HCT116 (cell line): ENCODE measurements around the gene LMOD1. TPM values are rescaled to one million over a fixed set of nuclear protein-coding genes. Genes with fewer than 3 reads are reported as not detected.
A peak's percentile ranks its signal among the peaks of the same experiment; 100 is the strongest.

Source experiments
- ATAC-seq: fragments of 200-7000 bp; cut with Tn5 transposase; 2 replicates; pipeline ENCODE4 v1.9.1; 2020; ENCODE audit warnings: mild to moderate bottlenecking, moderate library complexity
- BruUV-seq: library from RNA; stranded (reverse); fragments of 400-500 nt; replicated peaks from 2 replicates; lab custom pipeline; 2021; lab: Mats Ljungman, UMichigan
- CTCF ChIA-PET: fragments of 300-600 bp; sonication (Branson Sonifier 250); formaldehyde crosslinking; loops from one replicate; lab custom pipeline; 2021; ENCODE audit warnings: antibody characterized with exemption; lab: Charles Lee
- POLR2A ChIA-PET: fragments of 300-600, 350-600 bp; sonication (Branson Sonifier 250); formaldehyde crosslinking; loops from one replicate; lab custom pipeline; 2021; ENCODE audit warnings: antibody characterized with exemption; lab: Charles Lee
- RAD21 ChIA-PET, 2 experiments: fragments of 300-600 bp; sonication (Branson Sonifier 250); formaldehyde crosslinking; loops; one replicate each; lab custom pipeline; 2023; ENCODE audit warnings: low total read pairs in 2 of 2; ENCODE audit not compliant: uncharacterized antibody in 2 of 2, unreplicated experiment in 2 of 2, low non-redundant PET in 1 of 2; lab: Charles Lee
- DNase-seq: peaks from one replicate; pipeline ENCODE4 v3.0.0-alpha.2; 2010; ENCODE audit warnings: low read depth, low spot score
- H2AFZ ChIP-seq: fragments of 200-600 bp; shearing (Covaris generic), sonication (generic); 2 replicates; pipeline ENCODE4 v1.6.1; 2017; ENCODE audit warnings: low read depth, mixed run types, mixed read lengths, antibody characterized with exemption, low read length; ENCODE audit not compliant: poor library complexity, severe bottlenecking
- H3K27ac ChIP-seq: 2 replicates; pipeline ENCODE4 v1.5.1; 2012; ENCODE audit warnings: low read depth, low read length
- H3K27me3 ChIP-seq: fragments of 200-600 bp; sonication (generic); 2 replicates; pipeline ENCODE4 v1.6.1; 2016; ENCODE audit warnings: mixed run types, low read length, mixed read lengths; ENCODE audit not compliant: insufficient read depth
- H3K36me3 ChIP-seq, 2 experiments: fragments of 200-500 bp in 1 of 2; fragments of 200-600 bp in 1 of 2; sonication (Bioruptor generic) in 1 of 2; sonication (generic) in 1 of 2; 2 replicates each; pipeline versions ENCODE4 v1.5.1 to v1.6.1; 2014 to 2016; ENCODE audit warnings: low read length in 2 of 2, inconsistent platforms in 1 of 2, mixed read lengths in 1 of 2, mixed run types in 1 of 2; ENCODE audit not compliant: insufficient read depth in 2 of 2, control insufficient read depth in 1 of 2
- H3K4me1 ChIP-seq, 2 experiments: fragments of 200-600 bp in 1 of 2; sonication (generic) in 1 of 2; 2 replicates each; pipeline versions ENCODE4 v1.5.1 to v1.6.1; 2012 to 2017; ENCODE audit warnings: low read length in 2 of 2, inconsistent platforms in 1 of 2, mild to moderate bottlenecking in 1 of 2, mixed read lengths in 1 of 2, mixed run types in 1 of 2, moderate library complexity in 1 of 2; ENCODE audit not compliant: insufficient read depth in 2 of 2, control insufficient read depth in 1 of 2
- H3K4me2 ChIP-seq: fragments of 200-600 bp; sonication (generic); 2 replicates; pipeline ENCODE4 v1.6.1; 2017; ENCODE audit warnings: mixed run types, low read length, mixed read lengths
- H3K4me3 ChIP-seq, 2 experiments: fragments of 200-600 bp in 1 of 2; sonication (generic) in 1 of 2; replicated peaks in 1 of 2; 2 replicates each; pipeline ENCODE4 v1.5.1; 2011 to 2016; ENCODE audit warnings: low read length in 2 of 2, control low read depth in 1 of 2, low read depth in 1 of 2, mild to moderate bottlenecking in 1 of 2, mixed read lengths in 1 of 2, mixed run types in 1 of 2
- H3K79me2 ChIP-seq: fragments of 200-600 bp; sonication (generic); 2 replicates; pipeline ENCODE4 v1.6.1; 2017; ENCODE audit warnings: mild to moderate bottlenecking, mixed run types, low read length, moderate library complexity, mixed read lengths; ENCODE audit not compliant: insufficient read depth
- H3K9ac ChIP-seq: fragments of 200-600 bp; sonication (generic); 2 replicates; pipeline ENCODE4 v1.6.1; 2016; ENCODE audit warnings: low read length, mixed read lengths
- H3K9me2 ChIP-seq: fragments of 200-600 bp; sonication (generic), shearing (Covaris generic); 2 replicates; pipeline ENCODE4 v1.6.1; 2017; ENCODE audit warnings: mixed run types, mild to moderate bottlenecking, moderate library complexity; ENCODE audit not compliant: insufficient read depth
- H3K9me3 ChIP-seq, 2 experiments: fragments of 200-500 bp in 1 of 2; fragments of 200-600 bp in 1 of 2; sonication (Bioruptor generic) in 1 of 2; sonication (generic) in 1 of 2; 2 replicates each; pipeline ENCODE4 v1.6.1; 2014 to 2017; ENCODE audit warnings: low read length in 2 of 2, mixed read lengths in 2 of 2, inconsistent platforms in 1 of 2, low read depth in 1 of 2, mild to moderate bottlenecking in 1 of 2, mixed run types in 1 of 2, moderate library complexity in 1 of 2; ENCODE audit not compliant: control insufficient read depth in 1 of 2, insufficient read depth in 1 of 2
- H4K20me1 ChIP-seq: fragments of 200-600 bp; sonication (generic), shearing (Covaris generic); 2 replicates; pipeline ENCODE4 v1.6.1; 2017; ENCODE audit warnings: mixed run types, mild to moderate bottlenecking, moderate library complexity; ENCODE audit not compliant: insufficient read depth
- CBX3 ChIP-seq: IDR thresholded peaks from 2 replicates; pipeline ENCODE4 v1.6.1; 2012; ENCODE audit warnings: low read depth
- CTCF ChIP-seq, 3 experiments: fragments of 200-600 bp in 1 of 3; sonication (generic) in 1 of 3; IDR thresholded peaks in 2 of 3; conservative IDR thresholded peaks in 1 of 3; 2 replicates each; pipeline ENCODE4 v1.5.1; 2012 to 2017; ENCODE audit warnings: low read depth in 2 of 3, low read length in 2 of 3, antibody characterized with exemption in 1 of 3, borderline replicate concordance in 1 of 3, control low read depth in 1 of 3, mild to moderate bottlenecking in 1 of 3, mixed read lengths in 1 of 3, mixed run types in 1 of 3, moderate library complexity in 1 of 3; ENCODE audit not compliant: insufficient read depth in 1 of 3
- MAX ChIP-seq: IDR thresholded peaks from 2 replicates; pipeline ENCODE4 v1.6.1; 2012
- POLR2A ChIP-seq: IDR thresholded peaks from 2 replicates; pipeline ENCODE4 v1.7.0; 2011; ENCODE audit warnings: borderline replicate concordance; ENCODE audit not compliant: insufficient read depth, insufficient read length; ENCODE audit errors: extremely low read depth
- POLR2AphosphoS5 ChIP-seq: IDR thresholded peaks from 2 replicates; pipeline ENCODE4 v1.6.1; 2011; ENCODE audit warnings: mild to moderate bottlenecking, low read depth, low read length, moderate library complexity
- RAD21 ChIP-seq: IDR thresholded peaks from 2 replicates; pipeline ENCODE4 v1.6.1; 2012; ENCODE audit warnings: low read depth, mild to moderate bottlenecking
- SIN3A ChIP-seq: IDR thresholded peaks from 2 replicates; pipeline ENCODE4 v1.6.1; 2012; ENCODE audit warnings: low read depth
- YY1 ChIP-seq: IDR thresholded peaks from 2 replicates; pipeline ENCODE4 v1.6.1; 2011; ENCODE audit warnings: low read length, low read depth, moderate library complexity, mild to moderate bottlenecking; ENCODE audit not compliant: insufficient replicate concordance; ENCODE audit errors: extremely low read depth
- ZBTB33 ChIP-seq: IDR thresholded peaks from 2 replicates; pipeline ENCODE4 v1.6.1; 2011; ENCODE audit warnings: mild to moderate bottlenecking, low read length, moderate library complexity; ENCODE audit not compliant: insufficient replicate concordance; ENCODE audit errors: extremely low read depth
- ZFX ChIP-seq: fragments of 450-650 bp; IDR thresholded peaks from 2 replicates; pipeline ENCODE4 v1.6.1; 2017
- intact Hi-C: fragments of 100-400 bp; cut with micrococcal nuclease; formaldehyde crosslinking; loops from 2 replicates; pipeline ENCODE4 v1.10.0; 2022
- total RNA-seq: library from RNA; stranded (reverse); gene quantifications from one replicate; pipeline ENCODE4 v1.2.1, GENCODE V29; 2021; ENCODE audit not compliant: unreplicated experiment

Gene LMOD1
- total RNA-seq, 1 experiment from 2014 or later: 0.12 TPM

GRCh38 chr1:201982623-201983379, 36.5 kb upstream of the LMOD1 start, which contains the start of gene RNPEP:
Gene RNPEP (plus strand): TSS chr1:201982648. CDS start chr1:201982667, 19 bp downstream.
- Histone ChIP-seq H3K27me3 (no peaks in the 10 kb centered on the region), H3K4me1 (peaks cover 5 to 23% of the 10 kb centered on the region in 2 experiments), H3K36me3 (0 out of 4 replicates have a peak, but pooled peaks cover 0 to 3% of the 10 kb centered on the region in 2 experiments), H3K9me2 (no peaks in the 10 kb centered on the region), H2AFZ (peak within 1 kb of the TSS; percentile 80), H3K9ac (peak within 1 kb of the TSS; percentile 92), H3K79me2 (peaks cover 42% of the 10 kb centered on the region), H3K4me2 (peak within 1 kb of the TSS; percentile 88), H3K4me3 (peak within 1 kb of the TSS; percentile 89 to 98), H3K27ac (peak within 1 kb of the TSS; percentile 90), H3K9me3 (no peaks in the 10 kb centered on the region), H4K20me1 (no peaks in the 10 kb centered on the region)
- intact Hi-C loops: no loop called here
- RAD21 ChIA-PET: no interaction called here
- peak; percentile 81 for ATAC-seq
- peak; percentile 51 for DNase-seq
- no TSS peak for BruUV-seq
- CTCF ChIA-PET: interaction anchor here (0.9 to 4.1 kb wide), 6 partner anchors 17 to 136 kb away, joined by 3 to 19 read pairs (median 4); partner anchors contain the start of gene ELF3
- POLR2A ChIA-PET: interaction anchor here (0.8 to 2.9 kb wide), 3 partner anchors 27 to 269 kb away, joined by 3 to 12 read pairs (median 3); partner anchors contain the start of gene ELF3
- TF ChIP-seq ZBTB33 (no peak), YY1 (peak; percentile 59), ZFX (peak; percentile 97), POLR2AphosphoS5 (peak; percentile 83), POLR2A (peak; percentile 40), CBX3 (peak; percentile 37; the same call in 1 of the 2 replicates), MAX (peak; percentile 51), SIN3A (no peak; the same call in 1 of the 2 replicates), RAD21 (peak; percentile 15; the same call in 1 of the 2 replicates), CTCF (IDR thresholded peaks at IDR 0.05 in 2 of 3, conservative IDR thresholded peaks at IDR 0.05 in 1 of 3; ENCODE audit: borderline replicate concordance in 1 of 3, insufficient read depth in 1 of 3, low read depth in 2 of 3, low read length in 2 of 3) (0 out of 6 replicates have a peak, but pooled peaks of 1 of the 3 experiments have one; percentile 5)
- TF ChIP-seq, all 23 proteins: peak for 8
